GM12878 (cell line): Measurements from ENCODE around the gene SHB. TPM values are rescaled to one million over a fixed set of nuclear protein-coding genes. Genes with fewer than 3 reads are reported as not detected.

Experiments used
- ATAC-seq: fragments of 200-7000 bp; cut with Tn5 transposase; 3 replicates; pipeline ENCODE4 v1.9.1; 2020; ENCODE audit warnings: mild to moderate bottlenecking, moderate library complexity
- BruUV-seq: library from RNA; stranded (reverse); fragments of 400-500 nt; replicated peaks from 2 replicates; lab custom pipeline; 2021; lab: Mats Ljungman, UMichigan
- CTCF ChIA-PET: fragments of 300-600 bp; sonication (Branson Sonifier 250); formaldehyde crosslinking; extraction: SDS; loops from one replicate; lab custom pipeline; 2021; ENCODE audit warnings: inconsistent platforms; lab: Yijun Ruan, JAX
- POLR2A ChIA-PET: fragments of 350-600 bp; formaldehyde crosslinking; extraction: SDS; loops from one replicate; lab custom pipeline; 2021; ENCODE audit warnings: inconsistent platforms; lab: Charles Lee
- RAD21 ChIA-PET: fragments of 300-600 bp; sonication (Branson Sonifier 250); formaldehyde crosslinking; loops from one replicate; lab custom pipeline; 2023; ENCODE audit warnings: antibody characterized with exemption; ENCODE audit not compliant: unreplicated experiment; lab: Charles Lee
- SMC1A ChIA-PET: fragments of 300-600 bp; sonication (Branson Sonifier 250); formaldehyde crosslinking; loops from one replicate; lab custom pipeline; 2023; ENCODE audit not compliant: unreplicated experiment, uncharacterized antibody; lab: Charles Lee
- DNase-seq: peaks from one replicate; pipeline ENCODE4 v3.0.0-alpha.2; 2011; ENCODE audit warnings: low read depth, low spot score
- FAIRE-seq: peaks from 3 replicates; lab custom pipeline; 2011; peaks lifted over from hg19 to GRCh38; lab: Jason Lieb, UNC
- H2AFZ ChIP-seq: 2 replicates; pipeline ENCODE4 v1.6.0; 2011; ENCODE audit warnings: low read depth, low read length, control low read depth; ENCODE audit not compliant: control insufficient read depth
- H3K27ac ChIP-seq: 2 replicates; pipeline ENCODE4 v1.5.1; 2011; ENCODE audit warnings: control low read depth; ENCODE audit not compliant: control insufficient read depth, insufficient read depth
- H3K27me3 ChIP-seq, 2 experiments: replicated peaks in 1 of 2; 2 replicates each; pipeline versions ENCODE4 v1.6.0 to v1.6.1; 2011; ENCODE audit warnings: low read length in 1 of 2; ENCODE audit not compliant: control insufficient read depth in 2 of 2, insufficient read depth in 2 of 2
- H3K36me3 ChIP-seq, 2 experiments: 2 replicates each; pipeline ENCODE4 v1.5.1; 2011; ENCODE audit warnings: low read length in 1 of 2; ENCODE audit not compliant: control insufficient read depth in 2 of 2, insufficient read depth in 2 of 2
- H3K4me1 ChIP-seq: 2 replicates; pipeline ENCODE4 v1.6.1; 2011; ENCODE audit warnings: mild to moderate bottlenecking, low read length, moderate library complexity, mixed read lengths; ENCODE audit not compliant: control insufficient read depth, insufficient read depth
- H3K4me2 ChIP-seq: 2 replicates; pipeline ENCODE4 v1.6.0; 2011; ENCODE audit warnings: control low read depth; ENCODE audit not compliant: control insufficient read depth, insufficient read depth
- H3K4me3 ChIP-seq: fragments of 200-600 bp; sonication (generic); 2 replicates; pipeline ENCODE4 v1.5.1; 2016
- H3K79me2 ChIP-seq: 2 replicates; pipeline ENCODE4 v1.6.0; 2011; ENCODE audit warnings: low read length; ENCODE audit not compliant: control insufficient read depth, insufficient read depth
- H3K9ac ChIP-seq: 2 replicates; pipeline ENCODE4 v1.8.0; 2011; ENCODE audit warnings: low read length, control low read depth, mixed read lengths; ENCODE audit not compliant: control insufficient read depth, insufficient read depth
- H3K9me3 ChIP-seq: replicated peaks from 3 replicates; pipeline ENCODE4 v1.5.1; 2011; ENCODE audit warnings: mild to moderate bottlenecking, low read length; ENCODE audit not compliant: control insufficient read depth, insufficient read depth
- H4K20me1 ChIP-seq: 2 replicates; pipeline ENCODE4 v1.6.0; 2011; ENCODE audit not compliant: control insufficient read depth, insufficient read depth
- ATF7 ChIP-seq: fragments of 450-650 bp; IDR thresholded peaks from 2 replicates; pipeline ENCODE4 v1.6.1; 2016; ENCODE audit warnings: low read depth, mild to moderate bottlenecking
- CHD2 ChIP-seq: IDR thresholded peaks from 2 replicates; pipeline ENCODE4 v1.6.1; 2011; ENCODE audit warnings: low read depth, low read length, improper control_type of control experiment, borderline replicate concordance
- CHD4 ChIP-seq: fragments of 200-600 bp; sonication (generic); IDR thresholded peaks from 2 replicates; pipeline ENCODE4 v1.6.1; 2016; ENCODE audit warnings: mild to moderate bottlenecking
- FOS ChIP-seq: IDR thresholded peaks from 3 replicates; pipeline ENCODE4 v1.6.1; 2011; ENCODE audit warnings: borderline replicate concordance; ENCODE audit not compliant: insufficient read length; ENCODE audit errors: extremely low read depth
- JUND ChIP-seq: IDR thresholded peaks from 2 replicates; pipeline ENCODE4 v1.6.1; 2012; ENCODE audit warnings: low read depth, mild to moderate bottlenecking, low read length, improper control_type of control experiment, moderate library complexity
- MYB ChIP-seq: fragments of 150-350 bp; IDR thresholded peaks from 2 replicates; pipeline ENCODE4 v1.6.1; 2014; ENCODE audit warnings: mild to moderate bottlenecking, low read depth, low read length, borderline replicate concordance
- MYC ChIP-seq: IDR thresholded peaks from 2 replicates; pipeline ENCODE4 v1.6.1; 2011; ENCODE audit warnings: mild to moderate bottlenecking, low read length, moderate library complexity, inconsistent platforms; ENCODE audit not compliant: insufficient read depth, insufficient replicate concordance, insufficient read length, severe bottlenecking
- NR2C1 ChIP-seq: fragments of 450-650 bp; IDR thresholded peaks from 2 replicates; pipeline ENCODE4 v1.6.1; 2017; ENCODE audit warnings: antibody characterized with exemption, mild to moderate bottlenecking, moderate library complexity
- RAD21 ChIP-seq: IDR thresholded peaks from 2 replicates; pipeline ENCODE4 v1.6.1; 2011; ENCODE audit warnings: mild to moderate bottlenecking, low read depth, low read length, moderate library complexity; ENCODE audit not compliant: insufficient read depth
- RFX5 ChIP-seq: IDR thresholded peaks from 2 replicates; pipeline ENCODE4 v1.6.1; 2011; ENCODE audit warnings: low read depth, low read length, improper control_type of control experiment
- SP1 ChIP-seq: IDR thresholded peaks from one replicate; pipeline ENCODE4 v1.6.1; 2011; ENCODE audit warnings: low read depth, low read length
- STAT1 ChIP-seq: fragments of 450-650 bp; conservative IDR thresholded peaks from 2 replicates; pipeline ENCODE4 v1.6.1; 2014; ENCODE audit warnings: antibody characterized with exemption, mild to moderate bottlenecking
- TARDBP ChIP-seq: IDR thresholded peaks from 2 replicates; pipeline ENCODE4 v1.6.1; 2016; ENCODE audit warnings: borderline replicate concordance
- YBX1 ChIP-seq: fragments of 450-650 bp; IDR thresholded peaks from 2 replicates; pipeline ENCODE4 v1.6.1; 2016; ENCODE audit warnings: antibody characterized with exemption
- YY1 ChIP-seq: IDR thresholded peaks from 2 replicates; pipeline ENCODE4 v1.6.1; 2011; ENCODE audit warnings: low read depth, mild to moderate bottlenecking, low read length
- ZBED1 ChIP-seq: IDR thresholded peaks from 2 replicates; pipeline ENCODE4 v1.6.1; 2016; ENCODE audit warnings: borderline replicate concordance
- ZNF384 ChIP-seq: IDR thresholded peaks from 2 replicates; pipeline ENCODE4 v1.6.1; 2012; ENCODE audit warnings: low read depth, mild to moderate bottlenecking, low read length, improper control_type of control experiment, borderline replicate concordance
- WGBS: methylation state at CpG from one replicate; pipeline ENCODE4 v1.1.6; 2016; ENCODE audit warnings: low lambda C conversion rate; ENCODE audit not compliant: insufficient replicate concordance, insufficient coverage; ENCODE audit errors: missing lambda C conversion rate; 5-methylcytosine and 5-hydroxymethylcytosine counted together
- in situ Hi-C: fragments of 300-500 bp; cut with MboI; formaldehyde crosslinking; loops from 9 replicates; pipeline ENCODE4 v1.14.3; 2018; ENCODE audit warnings: mixed read lengths
- intact Hi-C: fragments of 100-400 bp; cut with micrococcal nuclease; formaldehyde crosslinking; loops from one replicate; pipeline ENCODE4 v1.14.2; 2022; ENCODE audit not compliant: unreplicated experiment
- polyA plus RNA-seq, 11 experiments: library from polyadenylated mRNA; depleted of rRNA in 4 of 11; unstranded in 6 of 11; stranded (reverse) in 5 of 11; fragments of >200 nt; fragmentation: Nextera tagmentation in 4 of 11; fragmentation: Illumina TruSeq in 1 of 11; extraction: Ambion mirVana in 4 of 11; extraction: Trizol in 1 of 11; gene quantifications; 1 replicate in 1 of 11; 2 replicates in 10 of 11; pipeline versions ENCODE4 v1.2.1 to v1.2.3, GENCODE V29; 2011 to 2016; ENCODE audit warnings: inconsistent platforms in 2 of 11, missing spikeins in 2 of 11, low read depth in 1 of 11
- total RNA-seq, 4 experiments: library from RNA; depleted of rRNA in 3 of 4; stranded (reverse); fragments of >200 nt in 3 of 4; fragmentation: Illumina TruSeq in 1 of 4; extraction: Trizol in 1 of 4; gene quantifications; 2 replicates each; pipeline versions ENCODE4 v1.2.1 to v1.2.3, GENCODE V29; 2013 to 2021
- TF ChIP-seq, protein P1 (sequence below): IDR thresholded peaks from 2 replicates; pipeline ENCODE4 v1.6.1; 2012; ENCODE audit warnings: low read length, inconsistent platforms
- TF ChIP-seq, protein P2 (sequence below): fragments of 450-650 bp; IDR thresholded peaks from 2 replicates; pipeline ENCODE4 v1.6.1; 2017; ENCODE audit warnings: borderline replicate concordance

SHB gene
- total and polyA plus RNA-seq, 10 of the 15 experiments (the other 5 are each of a cell fraction or from before 2014, with no cell fraction given), result 0.29 to 6.2 (median 1.3) TPM

DNA sequence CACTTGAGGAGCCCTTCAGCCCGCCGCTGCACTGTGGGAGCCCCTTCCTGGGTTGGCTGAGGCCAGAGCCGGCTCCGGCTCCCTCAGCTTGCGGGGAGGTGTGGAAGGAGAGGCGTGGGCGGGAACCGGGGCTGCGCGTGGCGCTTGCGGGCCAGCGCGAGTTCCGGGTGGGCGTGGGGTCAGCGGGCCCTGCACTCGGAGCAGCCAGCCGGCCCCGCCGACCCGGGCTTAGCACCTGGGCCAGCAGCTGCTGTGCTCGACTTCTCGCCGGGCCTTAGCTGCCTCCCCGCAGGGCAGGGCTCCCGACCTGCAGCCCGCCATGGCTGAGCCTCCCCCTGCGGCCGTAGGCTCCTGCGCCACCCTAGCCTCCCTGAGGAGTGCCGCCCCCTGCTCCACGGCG is 6.2 kb upstream of the SHB start:
- TF ChIP-seq FOS (no peak), TARDBP (no peak), MYC (no peak), SP1 (no peak), RFX5 (no peak), CHD4 (no peak), ATF7 (no peak), JUND (no peak), CHD2 (no peak), RAD21 (no peak), NR2C1 (no peak), ZNF384 (no peak), YBX1 (no peak), ZBED1 (no peak), YY1 (no peak), STAT1 (no peak), MYB (no peak)
- TF ChIP-seq, protein P1, sequence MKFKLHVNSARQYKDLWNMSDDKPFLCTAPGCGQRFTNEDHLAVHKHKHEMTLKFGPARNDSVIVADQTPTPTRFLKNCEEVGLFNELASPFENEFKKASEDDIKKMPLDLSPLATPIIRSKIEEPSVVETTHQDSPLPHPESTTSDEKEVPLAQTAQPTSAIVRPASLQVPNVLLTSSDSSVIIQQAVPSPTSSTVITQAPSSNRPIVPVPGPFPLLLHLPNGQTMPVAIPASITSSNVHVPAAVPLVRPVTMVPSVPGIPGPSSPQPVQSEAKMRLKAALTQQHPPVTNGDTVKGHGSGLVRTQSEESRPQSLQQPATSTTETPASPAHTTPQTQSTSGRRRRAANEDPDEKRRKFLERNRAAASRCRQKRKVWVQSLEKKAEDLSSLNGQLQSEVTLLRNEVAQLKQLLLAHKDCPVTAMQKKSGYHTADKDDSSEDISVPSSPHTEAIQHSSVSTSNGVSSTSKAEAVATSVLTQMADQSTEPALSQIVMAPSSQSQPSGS, result no peak
- TF ChIP-seq, protein P2, sequence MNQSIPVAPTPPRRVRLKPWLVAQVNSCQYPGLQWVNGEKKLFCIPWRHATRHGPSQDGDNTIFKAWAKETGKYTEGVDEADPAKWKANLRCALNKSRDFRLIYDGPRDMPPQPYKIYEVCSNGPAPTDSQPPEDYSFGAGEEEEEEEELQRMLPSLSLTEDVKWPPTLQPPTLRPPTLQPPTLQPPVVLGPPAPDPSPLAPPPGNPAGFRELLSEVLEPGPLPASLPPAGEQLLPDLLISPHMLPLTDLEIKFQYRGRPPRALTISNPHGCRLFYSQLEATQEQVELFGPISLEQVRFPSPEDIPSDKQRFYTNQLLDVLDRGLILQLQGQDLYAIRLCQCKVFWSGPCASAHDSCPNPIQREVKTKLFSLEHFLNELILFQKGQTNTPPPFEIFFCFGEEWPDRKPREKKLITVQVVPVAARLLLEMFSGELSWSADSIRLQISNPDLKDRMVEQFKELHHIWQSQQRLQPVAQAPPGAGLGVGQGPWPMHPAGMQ, result no peak
- no peak for DNase-seq
- ChIA-PET SMC1A (interaction anchor here (1.0 to 1.2 kb wide), 3 partner anchors 9 to 285 kb away, joined by 3 to 5 read pairs (median 3); no protein-coding TSS in a partner anchor), POLR2A (no interaction called here), RAD21 (interaction anchor here (1.7 kb wide), 1 partner anchor 39 kb away, joined by 3 read pairs; no protein-coding TSS in a partner anchor), CTCF (interaction anchor here (1.7 kb wide), 1 partner anchor 13 kb away, joined by 9 read pairs; no protein-coding TSS in a partner anchor)
- Histone ChIP-seq H3K4me3 (no peak overlapping the region), H3K36me3 (no peaks in the 10 kb centered on the region), H4K20me1 (no peaks in the 10 kb centered on the region), H3K9ac (no peak overlapping the region), H3K4me2 (no peak overlapping the region), H2AFZ (no peak overlapping the region), H3K27me3 (peaks cover 0 to 2% of the 10 kb centered on the region in 2 experiments; a peak in 1 of 4 replicates), H3K4me1 (no peaks in the 10 kb centered on the region), H3K79me2 (no peaks in the 10 kb centered on the region), H3K27ac (no peak overlapping the region), H3K9me3 (no peaks in the 10 kb centered on the region; the same call in 2 of the 3 replicates)
- in situ Hi-C loops, result no loop called here
- intact Hi-C loops, result no loop called here
- no TSS peak for BruUV-seq
- ATAC-seq, result no peak
- 71% methylated on average over 8 of the region's 34 CpGs for WGBS
- no peak for FAIRE-seq
